ENCODE data around the gene OR2T35.

Gene OR2T35

GRCh38 chr1:248611883-248612414, 33.1 kb downstream of the OR2T35 start:
- no peak overlapping the region for H3K27ac ChIP-seq
- TF ChIP-seq CTCF (conservative IDR thresholded peaks at IDR 0.05; ENCODE audit: low read depth), result no peak
- POLR2A ChIA-PET (ENCODE audit: low non-redundant PET), result no interaction called here
- CTCF ChIA-PET, result interaction anchor here (0.6 kb wide), 1 partner anchor 86 kb away, joined by 3 read pairs; no protein-coding TSS in a partner anchor
- no peak for DNase-seq (ENCODE audit: low spot score)

- no peak for TF ChIP-seq CTCF (conservative IDR thresholded peaks at IDR 0.05; ENCODE audit: low read depth)
- CTCF ChIA-PET, result interaction anchor here (1.9 kb wide), 1 partner anchor 12 kb away, joined by 4 read pairs; no protein-coding TSS in a partner anchor
- no peak overlapping the region for H3K27ac ChIP-seq
- POLR2A ChIA-PET (ENCODE audit: low non-redundant PET), result no interaction called here
- no peak for DNase-seq (ENCODE audit: low spot score)
These were observed 34.8 kb downstream of the OR2T35 start for GRCh38 chr1:248610301-248610700.

- CTCF ChIA-PET, result interaction anchor here (0.6 kb wide), 1 partner anchor 9 kb away, joined by 3 read pairs; no protein-coding TSS in a partner anchor
- DNase-seq (ENCODE audit: low spot score), result no peak
- no peak for TF ChIP-seq CTCF (conservative IDR thresholded peaks at IDR 0.05; ENCODE audit: low read depth)
- no peak overlapping the region for H3K27ac ChIP-seq
- POLR2A ChIA-PET (ENCODE audit: low non-redundant PET), result no interaction called here
These were observed 45.7 kb downstream of the OR2T35 start for GRCh38 chr1:248599396-248599795.

GRCh38 chr1:248597589-248597988, 47.5 kb downstream of the OR2T35 start, which contains the start of gene OR2T10:
TSS of gene OR2T10 (minus strand) at chr1:248597700. CDS start at chr1:248593768, 3,932 bp downstream.
- H3K27ac ChIP-seq, result no peak within 1 kb of the TSS
- CTCF ChIA-PET, result no interaction called here
- DNase-seq (ENCODE audit: low spot score), result no peak
- POLR2A ChIA-PET (ENCODE audit: low non-redundant PET), result no interaction called here
- TF ChIP-seq CTCF (conservative IDR thresholded peaks at IDR 0.05; ENCODE audit: low read depth), result no peak

- DNase-seq (ENCODE audit: low spot score), result no peak
- POLR2A ChIA-PET (ENCODE audit: low non-redundant PET), result no interaction called here
- CTCF ChIA-PET, result no interaction called here
- no peak overlapping the region for H3K27ac ChIP-seq
- TF ChIP-seq CTCF (conservative IDR thresholded peaks at IDR 0.05; ENCODE audit: low read depth), result no peak
These were observed 48.5 kb downstream of the OR2T35 start for GRCh38 chr1:248596615-248597014.

- CTCF ChIA-PET, result no interaction called here
- no peak overlapping the region for H3K27ac ChIP-seq
- TF ChIP-seq CTCF (conservative IDR thresholded peaks at IDR 0.05; ENCODE audit: low read depth), result no peak
- POLR2A ChIA-PET (ENCODE audit: low non-redundant PET), result no interaction called here
- no peak for DNase-seq (ENCODE audit: low spot score)
These were observed 51.9 kb downstream of the OR2T35 start for GRCh38 chr1:248593226-248593625.
